GM19395 (cell line): ENCODE measurements around the gene ASTN2.
A peak's percentile ranks its signal among the peaks of the same experiment; 100 is the strongest.

Experiments
- ATAC-seq: cut with Tn5 transposase; IDR thresholded peaks from one replicate; pipeline ENCODE4 v1.9.1; 2021; ENCODE audit warnings: mild to moderate bottlenecking, moderate library complexity; ENCODE audit not compliant: unreplicated experiment

Gene ASTN2

DNA sequence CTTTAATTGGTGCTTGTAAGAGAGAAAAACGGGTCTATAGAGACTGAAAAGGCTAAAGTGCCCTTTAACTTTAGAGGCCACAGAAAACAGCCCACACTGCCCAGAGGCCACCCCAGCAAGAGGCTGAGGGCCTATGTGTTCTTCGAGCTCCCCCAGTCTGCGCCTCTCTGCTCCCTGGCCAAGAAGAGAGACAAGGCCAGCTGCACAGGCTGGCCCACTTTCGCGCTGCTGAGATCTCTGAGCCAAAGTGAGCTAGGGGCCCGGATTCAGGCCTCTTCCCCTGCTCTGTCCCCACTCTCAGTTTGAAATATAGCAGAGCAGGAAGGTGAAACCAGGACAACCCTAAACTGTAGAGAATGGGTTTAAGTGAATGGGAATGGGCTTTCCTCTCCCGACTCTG is 859.7 kb downstream of the ASTN2 start:
- ATAC-seq, result no peak

- ATAC-seq, result no peak
Measured at GRCh38 chr9:116550696-116551436, 864.0 kb downstream of the ASTN2 start.

DNA sequence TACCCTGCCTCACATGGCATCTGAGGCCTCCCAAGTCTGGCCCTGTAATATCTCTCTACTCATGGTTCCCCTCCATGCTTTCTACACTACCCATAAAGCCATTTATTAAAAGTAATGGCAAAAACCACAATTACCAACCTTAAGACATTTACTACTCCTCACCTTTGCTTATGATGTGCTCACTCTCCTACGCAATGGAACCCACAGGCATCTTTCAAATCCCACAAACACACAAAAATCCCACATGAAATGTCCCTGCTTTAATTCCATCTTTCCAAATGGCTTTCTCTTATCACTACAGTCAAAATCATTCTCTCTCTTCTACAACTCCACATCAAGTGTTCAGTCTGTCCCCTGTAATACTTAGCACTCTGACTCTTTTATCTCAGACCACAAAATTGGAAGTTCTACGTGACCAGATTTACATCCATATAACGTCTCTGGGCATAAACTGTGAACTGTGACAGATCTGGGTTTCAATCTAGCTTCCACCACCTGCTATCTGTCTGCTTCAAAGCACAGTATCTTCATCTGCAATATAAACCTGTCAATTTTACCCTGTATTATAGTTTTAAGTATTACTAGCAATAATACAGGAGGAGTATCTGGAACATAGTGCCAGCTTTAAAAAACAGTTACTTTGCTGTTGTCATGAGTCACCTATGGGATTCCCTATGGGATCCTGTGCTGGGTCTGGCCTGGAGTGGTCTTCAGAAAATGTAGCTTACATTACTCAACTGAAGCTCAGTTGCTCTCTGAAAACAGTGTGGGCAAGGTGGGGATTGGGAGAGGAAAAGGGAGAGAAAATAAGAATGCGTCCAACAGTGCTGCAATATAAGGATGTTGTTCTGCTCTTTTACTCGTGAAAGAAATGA is 864.8 kb downstream of the ASTN2 start:
- no peak for ATAC-seq

DNA sequence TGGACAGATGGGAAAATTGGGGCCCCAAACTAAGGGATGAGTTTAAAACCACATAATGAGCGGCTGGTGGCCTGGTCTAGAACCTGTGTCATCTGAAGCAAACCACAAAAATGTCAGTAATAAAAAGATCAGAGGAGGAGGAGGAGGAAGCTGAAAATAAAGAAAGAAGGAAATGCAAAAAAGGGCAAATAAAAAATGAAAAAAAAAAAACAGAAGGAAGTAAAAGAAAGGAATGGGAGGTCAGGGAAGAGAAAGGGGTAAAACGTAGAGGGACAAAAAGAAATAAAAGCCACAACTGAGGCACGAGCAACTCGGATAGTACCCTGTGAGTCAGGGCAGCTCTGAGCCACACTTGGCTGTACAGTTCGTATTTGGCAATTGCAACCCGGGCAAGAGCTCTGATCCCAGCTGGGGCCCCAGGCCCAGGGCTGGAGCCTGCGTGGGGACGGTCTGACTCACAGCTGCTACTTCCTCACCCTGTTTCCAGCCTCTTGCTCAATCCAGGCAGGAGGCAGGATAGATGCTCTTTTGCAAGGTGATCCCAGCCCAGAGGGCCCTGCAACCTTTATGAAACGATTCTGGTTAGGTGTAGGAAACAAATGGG is 865.7 kb downstream of the ASTN2 start:
- ATAC-seq, result no peak

DNA sequence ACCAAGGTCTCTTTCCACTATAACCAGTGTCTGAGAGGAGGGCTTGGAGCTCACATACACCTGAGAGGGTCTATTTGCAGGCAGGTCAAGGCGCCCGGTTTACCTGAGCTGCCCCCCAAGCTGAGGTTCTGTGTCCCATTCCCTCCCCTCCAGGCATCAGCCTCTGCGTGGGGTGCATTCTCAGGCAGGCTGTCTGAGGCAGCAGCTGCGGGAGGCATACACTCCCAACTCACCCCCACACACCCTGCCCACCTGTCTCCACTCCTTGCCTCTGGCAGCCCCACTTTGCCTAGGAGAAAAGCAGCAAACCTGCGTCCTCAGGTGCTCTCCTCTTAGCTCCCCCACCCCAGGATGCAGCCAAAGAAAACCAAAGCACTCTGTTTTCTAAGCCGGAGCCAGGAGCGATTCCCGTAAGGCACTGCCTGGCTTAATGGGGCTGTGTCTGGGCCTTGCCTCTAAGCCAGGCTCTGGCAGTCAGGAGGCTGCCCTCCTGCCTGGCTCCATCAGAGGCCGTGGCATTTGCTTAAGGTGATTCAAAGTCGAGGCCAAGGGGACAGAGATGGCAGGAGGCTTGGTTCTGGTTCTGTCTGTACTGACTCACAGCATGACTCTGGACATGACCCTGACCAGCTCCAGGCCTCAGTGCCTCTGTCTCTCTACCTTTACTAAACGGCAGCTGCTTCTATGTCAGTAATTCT is 867.0 kb downstream of the ASTN2 start:
- ATAC-seq, result no peak

GRCh38 chr9:116546711-116547581 is 867.9 kb downstream of the ASTN2 start:
- ATAC-seq, result no peak

DNA sequence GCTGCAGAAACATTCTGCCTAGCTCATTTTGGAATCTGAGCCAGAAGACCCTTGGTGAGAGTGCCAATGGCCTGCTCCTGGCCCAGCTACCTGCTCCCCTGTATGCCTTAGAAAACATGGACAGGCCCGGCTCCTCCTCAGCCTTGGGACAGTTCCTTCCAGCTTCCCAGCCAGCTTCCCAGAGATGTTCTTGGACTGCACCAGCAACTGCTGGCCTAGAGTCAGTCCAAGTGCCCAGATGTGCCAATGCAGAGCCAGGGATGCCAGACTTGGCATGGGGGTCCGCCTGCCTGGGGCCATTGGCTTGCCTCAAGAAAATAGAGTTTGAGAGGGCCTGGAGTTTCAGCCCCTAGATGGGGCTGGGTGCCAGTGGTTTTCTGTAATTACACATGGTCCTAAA is 870.0 kb downstream of the ASTN2 start:
- ATAC-seq, result no peak

DNA sequence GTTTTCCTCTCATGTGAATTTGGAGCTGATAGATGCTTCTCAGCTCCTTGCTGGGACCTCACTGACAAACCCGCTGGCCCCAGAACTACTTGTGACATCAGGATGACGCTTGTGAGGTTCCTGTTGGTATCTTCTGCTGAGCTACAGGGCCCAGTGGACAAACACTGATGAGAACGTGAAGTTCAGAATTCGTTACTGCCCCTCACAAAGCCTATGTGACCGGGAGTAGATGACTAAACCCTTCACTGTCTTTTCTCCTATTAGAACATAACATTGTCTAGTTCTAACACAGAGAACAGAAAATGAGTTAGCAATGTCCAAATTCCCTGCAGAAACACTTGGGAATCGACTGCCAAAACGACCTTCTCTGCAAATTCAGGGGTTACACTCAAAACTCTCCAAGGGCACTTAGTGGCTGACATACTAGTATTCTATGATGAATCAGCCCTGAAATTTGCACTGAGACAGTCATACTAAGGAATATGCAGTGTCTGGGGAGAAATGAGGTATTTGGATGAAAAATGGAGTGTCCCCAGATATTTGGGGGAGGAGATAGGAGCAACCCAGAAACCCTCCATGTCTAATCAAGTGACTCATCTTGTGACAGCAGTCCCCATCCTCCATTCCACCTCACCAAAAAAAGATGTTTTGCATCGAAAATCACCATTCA is 871.0 kb downstream of the ASTN2 start:
- no peak for ATAC-seq

DNA sequence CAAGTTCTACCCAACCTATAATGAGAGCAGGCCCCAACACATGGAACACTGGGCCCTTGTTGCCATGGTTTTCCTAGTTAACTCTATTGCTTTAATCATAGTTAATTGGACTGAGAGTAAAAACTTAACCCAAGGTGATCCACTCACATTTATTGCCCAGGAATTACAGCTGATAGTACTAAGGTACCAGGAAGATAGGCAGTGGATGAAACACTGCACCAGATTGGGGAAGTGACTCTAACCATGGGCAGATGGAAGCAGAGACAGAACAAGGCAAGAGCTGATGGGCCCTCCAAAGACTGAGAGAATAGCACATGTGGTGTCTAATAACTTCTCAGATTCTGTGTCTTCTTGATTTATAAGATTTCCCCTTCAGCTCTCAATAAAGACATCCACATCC is 873.5 kb downstream of the ASTN2 start:
- no peak for ATAC-seq

- ATAC-seq, result no peak
Measured at GRCh38 chr9:116539549-116539948, 875.3 kb downstream of the ASTN2 start.

DNA sequence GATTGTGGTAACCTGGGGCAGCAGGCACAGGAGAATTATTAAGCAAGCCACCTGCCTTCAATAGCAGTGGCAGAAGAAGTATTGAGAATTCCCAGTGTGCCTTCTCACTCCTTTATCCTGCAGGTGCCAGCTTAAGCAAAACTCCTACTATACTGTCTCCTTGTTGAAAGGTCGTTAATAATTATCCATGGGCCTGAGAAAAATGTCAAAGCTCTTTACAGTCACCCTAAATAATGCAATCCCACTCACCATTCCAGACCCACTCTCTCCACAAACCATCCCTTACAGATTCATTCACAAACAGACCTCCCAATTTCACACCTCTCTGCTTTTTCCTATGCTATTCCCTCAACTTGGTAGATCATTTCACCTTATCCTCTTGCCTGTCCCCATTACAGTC is 889.2 kb downstream of the ASTN2 start:
- no peak for ATAC-seq

- ATAC-seq, result no peak
Measured at GRCh38 chr9:116524778-116525470, 889.9 kb downstream of the ASTN2 start.

GRCh38 chr9:116520218-116520617 is 894.6 kb downstream of the ASTN2 start:
- no peak for ATAC-seq

- ATAC-seq, result no peak
Measured at GRCh38 chr9:116516456-116516855, 898.4 kb downstream of the ASTN2 start.

DNA sequence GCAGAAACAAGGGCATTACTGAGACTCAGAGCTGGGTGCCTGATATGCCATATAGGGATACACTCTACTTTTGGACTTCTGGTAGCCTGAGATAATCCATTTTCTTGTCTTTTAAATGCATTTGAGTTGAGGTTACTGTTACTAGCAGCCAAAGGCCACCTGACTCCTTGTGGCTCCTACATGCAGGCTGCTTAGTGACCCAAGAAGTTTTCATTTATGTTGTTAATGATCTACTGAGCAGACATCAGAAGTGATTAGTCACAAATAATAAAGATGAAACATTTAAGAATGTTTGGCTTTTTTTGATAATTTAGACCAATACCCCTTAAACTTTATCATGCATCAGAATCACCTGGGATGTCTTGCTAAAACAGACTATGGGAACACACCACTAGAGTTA is 899.3 kb downstream of the ASTN2 start:
- ATAC-seq, result no peak

GRCh38 chr9:116506685-116507084 is 908.2 kb downstream of the ASTN2 start:
- ATAC-seq, result no peak

DNA sequence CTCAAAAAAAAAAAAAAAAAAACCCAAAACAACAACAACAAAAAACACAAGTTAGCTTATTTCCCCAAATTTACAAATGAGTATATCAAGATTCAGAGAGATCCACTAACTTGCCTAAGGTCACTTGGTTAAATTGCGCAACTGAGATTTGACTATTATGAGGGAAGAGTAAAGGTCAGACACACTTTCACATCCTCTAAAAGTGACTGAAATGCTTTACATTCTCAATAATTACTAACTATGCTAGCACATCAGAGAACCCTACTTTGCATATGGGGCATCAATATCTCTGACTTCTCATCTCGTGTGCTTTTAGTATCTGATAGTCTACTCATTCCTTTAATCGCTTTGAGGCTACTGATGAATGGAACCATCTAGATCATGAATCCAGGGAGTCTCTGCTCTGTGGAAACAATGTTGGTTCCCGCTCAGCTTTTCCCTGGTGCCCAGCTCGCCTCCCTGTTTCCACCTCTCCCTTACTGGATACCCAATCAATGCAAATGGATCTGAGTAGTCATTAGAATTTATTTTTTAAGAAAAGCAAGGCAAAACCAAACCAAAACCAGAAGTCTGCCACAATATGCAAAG is 909.9 kb downstream of the ASTN2 start:
- ATAC-seq, result peak; percentile 99

GRCh38 chr9:116504081-116504480 is 910.8 kb downstream of the ASTN2 start:
- no peak for ATAC-seq

- no peak for ATAC-seq
Measured at GRCh38 chr9:116502746-116503145, 912.1 kb downstream of the ASTN2 start.
